ENCODE results near the gene PDE4D.

PDE4D gene

DNA sequence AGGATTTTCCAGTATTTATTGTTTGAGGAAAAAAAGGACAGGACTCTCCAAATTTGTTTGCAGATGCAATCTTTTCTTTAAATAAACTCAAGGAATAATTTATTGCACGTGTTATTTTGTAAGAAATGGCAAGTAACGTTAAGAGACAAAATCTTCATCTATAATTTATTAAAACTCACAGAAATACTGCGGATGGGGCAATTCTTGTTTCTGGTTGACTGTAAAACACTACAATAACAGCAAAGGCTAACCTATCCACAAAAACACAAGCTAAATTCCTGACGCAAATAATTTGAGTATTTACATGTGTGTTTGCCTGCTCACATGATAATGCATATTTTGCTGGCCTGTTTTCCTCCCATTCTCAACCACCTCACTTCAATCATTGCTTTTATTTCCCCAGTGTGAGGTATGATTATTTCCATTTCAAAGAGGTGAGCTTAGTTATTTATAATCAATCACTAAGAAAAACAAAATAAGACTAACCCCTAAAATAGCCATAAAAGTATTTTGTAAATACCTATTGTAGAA is 619.4 kb downstream of the PDE4D start:
- no peak for DNase-seq (ENCODE audit: low spot score)
- no peak for TF ChIP-seq CTCF (IDR thresholded peaks at IDR 0.05; ENCODE audit: extremely low read depth, missing control alignments)

GRCh38 chr5:59272809-59273427 is 620.6 kb downstream of the PDE4D start:
- no peak for TF ChIP-seq CTCF (IDR thresholded peaks at IDR 0.05; ENCODE audit: extremely low read depth, missing control alignments)
- DNase-seq (ENCODE audit: low spot score): no peak

- DNase-seq (ENCODE audit: low spot score): no peak
- TF ChIP-seq CTCF (IDR thresholded peaks at IDR 0.05; ENCODE audit: extremely low read depth, missing control alignments): no peak
Measured at GRCh38 chr5:59268756-59269415, 624.6 kb downstream of the PDE4D start.

DNA sequence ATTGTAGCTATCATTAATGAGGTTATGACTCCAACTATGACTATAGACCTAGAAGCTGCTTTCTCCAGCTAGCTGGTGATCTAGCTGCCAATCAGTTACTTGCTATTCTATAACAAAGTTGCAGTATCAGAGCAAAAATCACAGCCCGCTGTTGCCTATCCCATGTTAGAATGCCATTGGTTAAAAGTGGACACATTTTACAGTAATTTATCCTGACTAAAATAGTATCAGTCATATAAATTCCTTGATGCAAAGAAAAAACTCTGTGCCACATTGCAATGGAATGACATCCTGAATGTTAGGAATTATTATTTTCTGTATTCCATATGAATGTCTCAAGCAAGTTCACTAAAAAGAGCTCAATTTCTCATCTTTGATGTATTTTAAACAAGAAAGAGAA is 626.5 kb downstream of the PDE4D start:
- TF ChIP-seq CTCF (IDR thresholded peaks at IDR 0.05; ENCODE audit: extremely low read depth, missing control alignments): no peak
- no peak for DNase-seq (ENCODE audit: low spot score)

DNA sequence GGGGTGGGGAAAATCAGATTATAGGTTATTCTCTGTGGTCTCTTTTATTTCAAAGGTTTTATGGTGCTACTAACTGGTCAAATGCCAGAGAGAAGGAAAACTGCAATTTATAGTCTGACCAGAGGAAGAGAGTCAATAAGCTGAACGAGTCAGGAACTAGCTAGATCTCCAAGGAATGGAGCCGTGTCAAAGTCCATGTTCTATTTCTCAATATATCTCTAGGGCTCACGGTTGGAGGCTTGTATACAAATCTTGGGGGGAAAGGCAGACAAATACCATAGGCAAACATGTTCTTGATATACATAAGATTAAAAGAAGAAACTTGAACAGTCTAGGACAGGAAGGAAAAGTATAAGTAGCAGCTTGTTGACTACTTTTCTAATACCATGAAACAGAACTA is 627.1 kb downstream of the PDE4D start:
- no peak for DNase-seq (ENCODE audit: low spot score)
- no peak for TF ChIP-seq CTCF (IDR thresholded peaks at IDR 0.05; ENCODE audit: extremely low read depth, missing control alignments)

GRCh38 chr5:59264639-59265245 is 628.8 kb downstream of the PDE4D start:
- DNase-seq (ENCODE audit: low spot score): no peak
- no peak for TF ChIP-seq CTCF (IDR thresholded peaks at IDR 0.05; ENCODE audit: extremely low read depth, missing control alignments)

DNA sequence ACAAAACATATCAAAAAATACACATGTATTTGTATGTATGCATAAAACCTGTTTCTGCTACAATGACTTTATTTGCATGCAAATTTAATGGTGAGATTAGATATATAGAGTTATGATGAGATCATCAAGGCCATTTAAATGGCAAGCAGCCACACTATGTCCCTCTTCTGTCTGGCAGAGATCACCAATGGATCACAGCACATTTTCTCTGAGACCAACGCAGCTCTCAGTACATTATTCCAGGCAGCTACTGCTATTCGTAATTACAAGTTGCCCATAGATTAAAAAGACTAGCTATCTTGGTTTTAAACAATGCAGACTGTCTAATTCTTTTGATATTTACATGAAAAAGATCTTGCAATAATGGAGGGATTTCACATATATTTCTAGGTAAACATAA is 629.5 kb downstream of the PDE4D start:
- no peak for TF ChIP-seq CTCF (IDR thresholded peaks at IDR 0.05; ENCODE audit: extremely low read depth, missing control alignments)
- DNase-seq (ENCODE audit: low spot score): no peak

Data from GM20000 (cell line).